Measurements from ENCODE around the gene TNFRSF1B.

GRCh38 chr1:12204754-12205658 is 38.2 kb downstream of the TNFRSF1B start:
- TF ChIP-seq CTCF (IDR thresholded peaks at IDR 0.05) = no peak
- TF ChIP-seq POLR2A (IDR thresholded peaks at IDR 0.05) = no peak
